ENCODE results near the gene NT5C.

Gene NT5C

DNA sequence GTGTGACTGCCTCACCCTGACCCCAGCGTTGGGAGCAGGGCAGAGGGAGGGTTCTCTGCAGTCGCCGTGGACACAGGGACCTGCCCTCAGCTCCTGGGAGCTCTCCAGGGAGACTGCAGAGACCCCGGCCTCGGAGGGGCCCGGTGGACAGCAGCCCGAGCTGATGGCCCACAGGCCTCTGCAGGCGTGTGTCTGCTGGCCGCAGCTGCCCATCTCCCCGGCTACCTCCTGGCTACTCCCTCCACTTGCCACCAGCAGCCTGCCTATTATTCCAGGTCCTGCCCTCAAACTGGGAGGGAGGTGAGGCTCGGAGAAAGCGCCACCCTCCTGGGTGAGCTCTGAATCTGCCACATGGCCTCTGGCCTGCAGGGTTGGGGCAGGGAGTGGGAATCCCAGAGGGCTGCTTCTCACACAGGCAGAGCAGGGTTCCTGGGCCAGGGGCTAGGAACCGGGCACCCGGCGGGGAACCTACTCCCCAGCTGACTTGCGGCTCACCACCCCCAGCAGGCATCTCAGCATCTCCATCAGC lies 36.6 kb downstream of the NT5C start:
- no peak for DNase-seq (ENCODE audit: extremely low read depth in 1 of 2, low read depth in 1 of 2)

DNA sequence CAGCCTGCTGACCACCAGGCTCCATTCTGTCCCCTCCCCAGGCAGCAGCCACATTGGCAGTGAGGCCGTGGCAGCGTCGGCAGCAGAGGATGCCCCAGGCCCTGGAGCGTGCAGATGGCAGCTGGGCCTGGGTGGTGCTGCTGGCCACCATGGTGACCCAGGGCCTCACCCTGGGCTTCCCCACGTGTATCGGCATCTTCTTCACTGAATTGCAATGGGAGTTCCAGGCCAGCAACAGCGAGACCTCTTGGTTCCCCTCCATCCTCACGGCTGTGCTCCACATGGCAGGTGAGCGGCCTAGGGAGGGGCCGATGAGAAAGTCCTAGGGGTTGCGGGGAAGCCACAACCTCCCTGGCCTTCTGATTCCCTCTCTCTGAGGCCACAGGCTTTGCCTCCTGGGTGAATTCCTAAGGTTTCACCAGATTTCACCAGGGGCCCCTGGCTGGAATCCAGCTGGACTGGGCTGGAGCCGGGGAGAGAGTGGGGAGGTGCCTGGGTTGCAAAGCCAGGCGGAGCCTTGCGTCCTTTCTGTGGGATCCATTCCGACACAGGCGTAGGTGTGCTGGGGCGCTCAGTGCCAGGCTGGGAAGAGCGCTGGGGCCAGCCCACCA lies 37.9 kb downstream of the NT5C start:
- DNase-seq (ENCODE audit: extremely low read depth in 1 of 2, low read depth in 1 of 2) = no peak

DNA sequence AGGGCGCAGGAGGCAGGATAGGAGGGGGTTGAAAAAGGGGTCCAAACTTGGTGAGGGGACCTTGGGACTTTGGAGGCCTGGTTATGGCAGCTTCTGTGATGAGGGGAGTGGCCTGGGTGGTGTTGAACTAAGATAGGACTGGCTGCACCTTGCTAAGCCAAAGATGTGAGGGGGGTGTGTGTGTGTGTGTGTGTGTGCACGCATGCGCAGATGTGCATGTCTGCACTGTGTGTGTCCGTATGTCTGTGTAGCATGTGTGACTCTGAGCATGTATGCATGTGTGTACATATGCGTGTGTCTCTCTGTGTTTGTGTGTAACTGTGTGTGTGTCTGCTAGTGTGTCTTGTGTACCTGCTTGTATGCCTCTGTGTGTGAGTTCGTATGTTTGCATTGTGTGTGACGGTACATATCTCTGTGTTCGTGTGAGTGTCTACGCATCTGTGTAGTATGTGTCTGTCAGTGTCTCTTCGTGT lies 39.7 kb downstream of the NT5C start:
- DNase-seq (ENCODE audit: extremely low read depth in 1 of 2, low read depth in 1 of 2) = no peak

DNA sequence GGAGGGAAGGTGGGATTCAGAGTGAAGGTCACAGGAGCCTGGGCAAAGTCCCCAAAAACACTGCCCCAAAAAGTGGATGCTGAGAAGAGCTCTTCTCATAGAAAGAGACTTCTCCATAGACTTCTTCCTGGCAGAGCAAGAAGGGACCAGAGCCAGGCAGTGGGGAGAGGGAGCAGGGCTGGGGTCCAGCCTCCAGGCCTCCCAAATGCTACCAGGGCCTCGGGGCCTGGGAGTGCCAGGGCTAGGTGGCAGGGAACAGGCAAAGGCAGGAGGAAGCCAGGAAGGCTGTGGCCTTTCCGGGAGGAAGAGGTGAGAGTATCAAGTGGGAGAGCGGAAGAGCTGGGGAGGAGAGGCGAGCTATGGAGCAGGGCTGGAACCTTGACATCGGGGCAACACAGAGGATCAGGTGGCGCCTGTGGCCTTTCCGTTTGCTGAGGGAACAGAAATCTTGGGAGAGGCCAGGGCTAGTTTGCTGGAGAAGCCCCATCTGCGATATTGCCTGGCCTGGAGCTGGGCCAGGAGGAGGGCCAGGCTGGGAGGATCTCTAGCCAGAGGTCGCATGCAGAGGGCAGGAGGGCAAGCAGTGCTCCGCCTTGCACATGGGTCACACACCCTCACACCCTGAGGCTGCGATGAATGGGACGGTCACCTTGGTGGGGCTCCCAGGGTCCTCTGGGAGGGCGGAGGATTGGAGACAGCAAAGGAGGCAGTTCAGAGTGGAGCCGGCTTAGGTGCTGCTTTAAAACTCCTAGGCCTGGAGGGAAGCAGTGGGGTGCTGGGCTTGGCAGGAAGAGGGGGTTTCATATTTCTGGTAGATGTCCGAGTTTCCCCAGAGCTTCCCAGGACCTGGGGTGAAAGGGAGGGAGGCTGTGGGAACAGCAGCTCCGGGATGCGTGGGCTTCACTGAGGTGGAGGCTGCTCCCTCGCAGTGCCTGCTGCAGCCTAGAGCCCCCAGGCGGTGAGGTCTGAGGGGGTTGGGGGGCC lies 40.4 kb downstream of the NT5C start:
- DNase-seq (ENCODE audit: extremely low read depth in 1 of 2, low read depth in 1 of 2) = no peak

DNA sequence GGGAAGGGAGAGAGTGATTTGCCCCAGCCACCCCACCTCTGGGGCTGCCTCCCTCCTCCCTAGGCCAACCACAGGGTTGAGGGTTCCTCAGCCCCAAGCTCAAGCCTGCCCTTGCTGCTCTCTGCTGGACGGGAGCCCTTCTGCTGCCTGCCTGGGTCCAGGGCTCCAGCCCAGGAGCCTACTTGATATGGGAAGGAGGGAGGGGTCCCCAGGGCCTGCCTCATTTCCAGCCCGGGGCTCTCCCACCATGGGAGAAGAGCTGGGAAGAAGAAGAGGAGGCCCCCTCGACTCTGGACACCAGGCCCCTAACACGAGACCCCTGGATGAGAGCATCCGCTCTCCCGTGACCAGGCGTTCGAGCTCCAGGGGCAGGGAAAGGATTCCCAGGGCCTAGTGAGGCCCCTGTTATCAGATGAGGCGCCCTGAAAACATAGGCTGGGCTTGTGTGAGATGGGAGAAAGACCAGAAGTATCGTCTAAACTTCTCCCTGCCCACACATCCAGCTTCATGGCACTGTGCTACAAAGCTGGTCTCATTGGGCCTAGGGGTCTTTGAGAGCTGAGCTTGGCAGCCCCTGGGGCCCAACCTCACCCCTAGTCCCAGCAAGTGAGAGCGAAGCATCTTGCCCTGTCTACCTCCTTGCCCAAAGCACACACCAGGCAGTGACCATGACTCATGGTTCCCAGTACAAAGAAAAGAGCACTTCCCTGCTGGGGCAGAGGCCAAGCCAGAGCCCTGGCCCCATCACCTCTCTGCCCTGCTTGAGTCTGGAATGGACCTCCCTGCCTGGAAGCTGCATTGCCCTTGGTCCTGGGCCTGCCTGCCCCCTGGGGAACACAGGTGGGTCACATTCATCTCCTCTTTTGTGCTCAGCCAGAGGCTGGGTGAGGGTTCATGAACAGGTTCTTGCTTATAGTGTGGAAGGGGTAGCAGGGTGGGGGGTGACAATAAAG lies 42.8 kb downstream of the NT5C start:
- no peak for DNase-seq (ENCODE audit: extremely low read depth in 1 of 2, low read depth in 1 of 2)

DNA sequence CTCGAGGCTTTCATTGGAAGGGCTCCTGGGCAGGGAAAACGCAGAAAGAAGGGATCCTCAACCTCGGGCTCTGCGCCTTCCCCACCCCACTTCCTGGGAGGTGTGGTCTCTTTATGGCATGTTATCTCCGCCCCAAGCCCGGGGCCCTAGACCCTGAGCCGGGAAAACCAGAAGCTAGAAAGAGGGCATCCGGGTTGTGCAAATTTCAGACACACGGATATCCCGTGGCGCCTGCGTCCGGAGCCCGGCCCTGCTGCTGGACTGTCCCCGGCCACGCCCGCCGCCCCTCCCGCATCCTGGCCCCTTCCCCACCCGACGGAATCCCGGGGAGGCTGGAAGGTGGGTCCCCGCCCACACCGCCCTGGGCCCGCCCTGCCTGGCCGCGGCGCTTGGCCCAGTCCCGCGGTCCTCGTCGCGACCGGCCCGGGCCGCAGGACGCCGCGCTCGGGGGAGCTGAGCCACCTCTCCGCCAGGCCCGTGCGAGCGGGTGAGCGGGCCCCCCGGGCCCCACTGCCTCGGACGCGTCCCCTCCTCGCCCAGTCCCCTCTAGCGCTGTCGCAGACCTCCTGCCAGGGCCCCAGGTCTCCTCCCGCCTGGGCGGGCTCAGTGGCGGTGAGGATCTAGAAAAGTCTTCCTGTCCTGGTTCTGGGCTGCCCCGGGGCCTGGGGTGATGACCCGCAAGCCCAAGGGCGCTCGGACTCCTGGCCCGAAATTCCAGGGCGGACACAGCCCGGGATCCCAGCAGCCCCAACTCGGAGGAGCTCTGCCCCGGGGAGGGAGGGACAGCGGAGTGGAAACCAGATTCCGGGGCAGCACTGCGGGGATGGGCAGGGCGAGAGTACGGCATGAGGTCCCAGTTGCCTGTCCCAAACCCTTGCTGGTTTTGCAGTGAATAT lies 43.7 kb downstream of the NT5C start, which contains the start of gene SLC16A5:
Gene SLC16A5 (plus strand): TSS at position 397 of the 896 bp plus-strand sequence. CDS start 5,683 bp downstream, outside the sequence.
- DNase-seq (ENCODE audit: extremely low read depth in 1 of 2, low read depth in 1 of 2) = peak in 1 of 2 donors; percentile 9

DNA sequence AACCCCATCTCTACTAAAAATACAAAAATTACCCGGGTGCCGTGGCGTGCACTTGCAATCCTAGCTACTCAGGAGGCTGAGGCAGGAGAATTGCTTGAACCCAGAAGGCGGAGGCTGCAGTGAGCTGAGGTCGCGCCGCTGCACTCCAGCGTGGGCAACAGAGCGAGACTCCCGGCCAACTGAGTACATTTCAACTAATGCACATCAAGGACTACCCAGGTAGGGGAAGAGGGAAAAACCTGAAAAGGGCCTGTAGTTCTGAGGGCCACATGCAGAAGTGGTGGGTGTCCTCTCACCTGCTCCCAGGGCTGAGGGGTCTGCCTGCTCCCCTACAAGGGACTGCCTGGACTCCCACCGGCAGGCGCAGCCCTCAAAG lies 44.4 kb downstream of the NT5C start:
- no peak for DNase-seq (ENCODE audit: extremely low read depth in 1 of 2, low read depth in 1 of 2)

DNA sequence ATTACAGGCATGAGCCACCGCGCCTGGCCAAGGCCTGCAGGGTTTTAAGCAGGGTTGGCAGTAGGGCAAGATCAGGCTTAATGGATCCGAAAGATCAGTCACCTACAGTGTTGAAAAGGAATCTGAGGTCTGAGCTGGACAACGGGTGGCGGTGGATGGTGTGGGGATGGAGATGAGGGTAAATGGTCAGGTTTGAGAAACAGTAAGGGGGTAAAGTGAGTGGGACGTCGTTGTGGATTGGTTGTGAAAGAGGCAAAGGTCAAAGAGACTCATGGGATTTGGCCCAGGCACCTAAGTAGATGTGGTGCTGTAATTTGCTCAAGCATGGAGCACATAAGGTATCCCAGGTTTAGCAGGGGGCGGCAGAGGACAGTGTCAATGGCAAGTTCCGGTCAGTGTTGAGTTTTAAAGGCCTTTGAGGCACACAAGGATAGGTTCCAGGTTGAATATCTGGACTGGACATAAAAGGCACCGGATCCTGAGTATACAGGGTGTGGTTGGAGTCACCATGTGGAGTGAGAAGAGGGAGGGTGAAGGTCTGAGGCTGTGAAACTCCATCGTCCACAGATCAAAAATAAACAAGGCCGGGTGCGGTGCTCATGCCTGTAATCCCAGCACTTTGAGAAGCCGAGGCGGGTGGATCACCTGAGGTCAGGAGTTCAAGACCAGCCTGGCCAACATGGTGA lies 44.9 kb downstream of the NT5C start:
- no peak for DNase-seq (ENCODE audit: extremely low read depth in 1 of 2, low read depth in 1 of 2)

DNA sequence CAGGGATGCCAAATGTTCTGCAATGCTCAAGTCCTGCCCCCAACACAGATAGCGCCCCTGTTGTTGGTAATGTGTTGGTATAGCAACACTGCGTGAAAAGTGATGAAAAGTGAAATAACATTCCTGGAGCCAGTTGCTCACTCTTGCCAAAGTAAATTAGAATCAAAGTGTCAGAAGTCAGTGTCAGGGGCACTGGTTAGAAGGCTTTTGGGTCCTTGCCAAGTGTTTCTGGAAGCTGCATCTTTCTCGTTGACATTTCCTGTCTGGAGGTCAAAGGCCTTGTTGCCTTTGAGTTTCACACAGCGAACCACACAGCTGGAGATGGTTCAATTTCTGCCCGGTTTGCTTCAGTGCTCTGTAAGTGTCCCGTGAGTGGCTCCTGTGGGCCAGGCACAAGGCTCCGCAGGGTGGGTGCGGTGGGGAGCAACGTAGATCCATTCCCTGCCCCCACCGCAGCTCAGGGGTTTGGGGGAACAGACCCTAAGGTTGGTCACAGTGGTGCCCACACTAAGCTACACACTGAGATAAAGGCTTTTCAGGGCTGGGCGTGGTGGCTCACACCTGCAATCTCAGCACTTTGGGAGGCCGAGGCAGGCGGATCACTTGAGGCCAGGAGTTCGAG lies 47.4 kb downstream of the NT5C start:
- DNase-seq (ENCODE audit: extremely low read depth in 1 of 2, low read depth in 1 of 2) = no peak

DNA sequence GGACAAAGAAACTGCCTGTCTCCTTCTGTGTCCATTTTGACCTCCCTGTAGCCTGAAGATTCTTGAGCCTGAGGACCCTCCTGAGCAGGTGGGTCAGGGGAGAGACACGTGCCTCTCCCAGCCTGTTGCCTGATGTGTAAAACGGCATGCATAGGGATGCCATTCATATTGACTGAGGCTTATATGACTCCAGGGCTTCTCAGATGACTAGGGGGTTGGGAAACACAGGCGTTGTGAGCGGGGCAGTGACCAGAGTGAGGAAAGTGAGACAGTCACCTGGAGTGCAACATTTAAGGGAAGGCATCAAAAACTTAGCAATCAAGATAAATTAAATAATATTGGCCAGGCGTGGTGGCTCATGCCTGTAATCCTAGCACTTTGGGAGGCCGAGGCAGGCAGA lies 48.9 kb downstream of the NT5C start:
- DNase-seq (ENCODE audit: extremely low read depth in 1 of 2, low read depth in 1 of 2) = no peak

DNA sequence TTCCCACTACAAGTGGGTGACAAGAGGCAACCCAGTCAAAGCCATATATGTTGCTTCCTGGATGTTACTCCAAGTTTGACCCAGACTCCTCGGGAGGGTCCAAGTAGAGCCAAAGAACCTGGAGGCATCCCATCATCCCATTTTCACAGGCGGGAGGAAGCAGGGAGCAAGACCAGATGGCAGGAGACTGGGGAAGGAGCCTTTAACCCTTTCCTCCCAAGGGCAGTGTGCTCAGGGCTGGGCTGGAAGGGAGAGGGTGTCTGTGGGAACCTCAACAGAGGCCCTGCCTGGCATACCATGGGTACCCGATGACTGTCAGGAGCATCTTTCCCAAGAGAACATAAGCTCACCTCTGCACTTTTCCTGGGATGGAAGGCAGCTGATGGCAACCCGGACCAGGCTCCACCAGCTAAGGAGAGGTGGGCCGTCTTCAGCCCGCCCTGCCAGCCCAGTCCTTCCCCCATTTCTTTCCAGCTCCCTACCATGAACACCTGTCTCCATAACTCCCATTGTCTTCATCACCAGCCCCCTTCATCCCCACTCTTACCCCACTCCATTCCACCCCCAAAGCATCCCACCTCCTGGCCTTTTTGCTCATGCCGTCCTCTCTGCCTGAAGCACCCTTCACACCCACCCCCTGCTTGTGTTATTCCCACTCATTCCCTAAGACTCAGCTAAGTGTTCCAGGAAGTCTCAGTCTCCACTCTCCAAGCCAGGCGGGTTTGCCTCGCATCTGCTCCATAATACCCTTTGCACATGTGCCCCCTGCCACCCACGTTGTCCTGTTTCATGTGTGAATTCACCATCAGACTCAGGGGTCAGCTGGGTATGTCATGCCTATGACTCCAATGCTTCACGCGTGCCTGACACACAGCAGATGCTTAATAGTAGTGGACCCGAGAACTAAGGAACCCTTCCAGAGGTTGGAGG lies 49.7 kb downstream of the NT5C start:
- DNase-seq (ENCODE audit: extremely low read depth in 1 of 2, low read depth in 1 of 2) = no peak

All from activated CD8-positive, alpha-beta memory T cell treated with anti-CD3 and anti-CD28 coated beads for 1 hour (primary cell).